ENCODE results near the gene CCM2. TPM values are rescaled to one million over a fixed set of nuclear protein-coding genes. Genes with fewer than 3 reads are reported as not detected.
A peak's percentile ranks its signal among the peaks of the same experiment; 100 is the strongest.

Gene CCM2
- total RNA-seq, 1 donor from 2014 or later, result 28.7 TPM

DNA sequence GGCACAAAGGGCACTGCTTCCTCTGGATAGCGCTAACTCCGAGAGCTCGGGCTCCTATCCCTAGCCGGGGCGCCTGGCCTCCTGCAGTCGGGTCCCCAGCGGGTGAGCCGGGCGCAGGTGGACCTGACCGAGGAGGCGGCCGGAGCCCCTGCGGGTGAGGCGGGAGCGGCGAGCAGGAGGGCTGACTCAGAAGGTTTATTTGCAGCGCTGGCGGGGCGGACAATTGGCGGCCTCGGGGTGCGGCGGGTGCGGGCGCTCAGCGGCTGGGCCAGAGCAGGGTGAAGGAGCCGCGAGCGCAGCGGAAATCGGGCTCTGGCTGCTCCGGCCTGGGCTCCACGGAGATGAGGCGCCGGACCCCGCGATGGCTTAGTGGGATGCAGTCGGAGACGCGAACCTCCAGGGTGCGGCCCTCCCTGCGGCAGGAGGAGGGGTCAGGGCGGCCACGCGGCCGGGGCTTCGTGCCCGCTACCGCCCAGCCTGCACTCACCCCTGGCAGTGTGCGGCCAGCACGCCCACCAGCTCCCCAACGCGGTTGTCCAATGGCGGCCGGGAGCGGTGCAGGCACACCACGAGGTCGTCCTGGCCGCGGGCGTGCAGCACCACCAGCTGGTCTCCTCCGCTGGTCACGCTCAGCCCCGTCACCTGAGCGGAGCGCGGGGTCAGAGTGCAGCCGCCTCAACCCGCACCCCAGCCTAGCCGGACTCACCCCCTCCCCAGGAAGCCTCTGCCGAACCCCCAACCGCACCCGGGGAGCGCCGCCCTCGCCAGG is 37.3 kb upstream of the CCM2 start:
- peak overlapping the region; percentile 38 to 71 (median 51) for H3K9ac ChIP-seq (ENCODE audit: low read depth in 1 of 3, low read length in 3 of 3)
- no peaks in the 10 kb centered on the region for H3K36me3 ChIP-seq (ENCODE audit: control insufficient read depth in 3 of 3, insufficient read depth in 3 of 3, low read length in 3 of 3)
- H3K27ac ChIP-seq (ENCODE audit: low read depth, low read length), result no peak overlapping the region
- H3K4me3 ChIP-seq (ENCODE audit: low read length in 3 of 3), result peak overlapping the region; percentile 38 to 68 (median 58)
- H3K9me3 ChIP-seq (ENCODE audit: control insufficient read depth in 3 of 3, low read length in 3 of 3), result no peaks in the 10 kb centered on the region
- peaks cover 0 to 11% (median 7%) of the 10 kb centered on the region in 3 donors for H3K4me1 ChIP-seq (ENCODE audit: control insufficient read depth in 3 of 3, insufficient read depth in 3 of 3, low read length in 3 of 3)
- H3K27me3 ChIP-seq (ENCODE audit: control insufficient read depth in 3 of 3, insufficient read depth in 3 of 3, low read length in 3 of 3), result peaks cover 4 to 19% (median 16%) of the 10 kb centered on the region in 3 donors

GRCh38 chr7:44963364-44964290 is 36.4 kb upstream of the CCM2 start:
- Histone ChIP-seq H3K36me3 (ENCODE audit: control insufficient read depth in 3 of 3, insufficient read depth in 3 of 3, low read length in 3 of 3) (no peaks in the 10 kb centered on the region), H3K4me3 (ENCODE audit: low read length in 3 of 3) (no peak overlapping the region), H3K27ac (ENCODE audit: low read depth, low read length) (no peak overlapping the region), H3K4me1 (ENCODE audit: control insufficient read depth in 3 of 3, insufficient read depth in 3 of 3, low read length in 3 of 3) (peaks cover 0 to 11% (median 7%) of the 10 kb centered on the region in 3 donors), H3K9me3 (ENCODE audit: control insufficient read depth in 3 of 3, low read length in 3 of 3) (no peaks in the 10 kb centered on the region), H3K9ac (ENCODE audit: low read depth in 1 of 3, low read length in 3 of 3) (no peak overlapping the region), H3K27me3 (ENCODE audit: control insufficient read depth in 3 of 3, insufficient read depth in 3 of 3, low read length in 3 of 3) (peaks cover 4 to 19% (median 16%) of the 10 kb centered on the region in 3 donors)

DNA sequence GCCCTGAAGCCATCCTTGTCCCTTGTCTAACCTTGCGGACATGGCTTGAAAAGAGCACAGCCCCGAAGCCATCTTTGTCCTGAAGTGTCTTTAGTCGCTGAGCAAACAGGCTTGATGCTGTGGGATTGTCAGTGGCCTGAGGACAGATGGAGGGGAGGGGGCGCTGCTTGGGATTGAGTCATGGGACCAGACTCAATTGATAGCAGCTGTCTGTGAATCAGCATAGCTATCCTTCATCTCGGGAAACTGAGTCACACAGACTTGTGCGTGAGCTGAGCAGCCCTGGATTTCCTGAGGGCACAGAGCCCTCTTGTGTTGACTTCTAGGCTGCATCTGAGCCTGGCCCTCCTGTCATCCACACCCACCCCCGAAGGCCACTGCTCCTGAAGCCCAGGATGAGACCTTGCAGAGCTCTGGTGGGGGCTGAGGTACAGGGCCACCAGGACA is 35.6 kb upstream of the CCM2 start:
- Histone ChIP-seq H3K27ac (ENCODE audit: low read depth, low read length) (no peak overlapping the region), H3K9ac (ENCODE audit: low read depth in 1 of 3, low read length in 3 of 3) (no peak overlapping the region), H3K36me3 (ENCODE audit: control insufficient read depth in 3 of 3, insufficient read depth in 3 of 3, low read length in 3 of 3) (no peaks in the 10 kb centered on the region)

DNA sequence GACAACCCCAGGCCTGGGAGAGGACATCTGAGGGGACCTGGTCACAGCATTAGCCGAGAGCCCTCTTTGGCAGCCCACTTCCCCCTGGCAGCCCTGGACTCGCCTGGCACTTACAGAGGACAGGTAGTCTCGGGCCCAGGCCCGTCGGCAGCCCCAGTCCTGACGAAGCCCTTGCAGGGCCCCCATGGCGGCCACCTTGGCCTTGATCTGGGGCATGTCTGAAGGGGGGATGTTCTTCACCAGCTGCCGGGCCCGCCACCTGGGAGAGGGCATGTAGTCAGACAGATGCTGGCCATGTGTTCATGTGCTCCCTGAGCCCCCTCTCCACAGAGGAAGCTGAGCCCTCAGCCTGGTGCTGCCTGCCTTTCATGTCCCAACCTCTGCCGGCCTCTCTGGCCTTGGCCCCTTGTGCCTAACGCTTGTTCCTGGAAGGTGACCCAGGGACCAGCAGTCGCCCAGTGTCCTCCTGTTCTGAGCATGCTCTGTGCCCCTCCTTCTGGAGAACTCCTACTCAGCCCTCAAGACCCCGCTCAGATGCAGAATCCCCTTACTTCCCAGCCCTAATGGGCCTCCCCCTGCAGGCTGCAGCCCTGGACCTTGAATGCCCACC is 35.1 kb upstream of the CCM2 start:
- Histone ChIP-seq H3K27me3 (ENCODE audit: control insufficient read depth in 3 of 3, insufficient read depth in 3 of 3, low read length in 3 of 3) (peaks cover 4 to 14% (median 8%) of the 10 kb centered on the region in 3 donors), H3K27ac (ENCODE audit: low read depth, low read length) (no peak overlapping the region), H3K9ac (ENCODE audit: low read depth in 1 of 3, low read length in 3 of 3) (no peak overlapping the region), H3K36me3 (ENCODE audit: control insufficient read depth in 3 of 3, insufficient read depth in 3 of 3, low read length in 3 of 3) (no peaks in the 10 kb centered on the region), H3K4me1 (ENCODE audit: control insufficient read depth in 3 of 3, insufficient read depth in 3 of 3, low read length in 3 of 3) (peaks cover 0 to 11% (median 7%) of the 10 kb centered on the region in 3 donors), H3K9me3 (ENCODE audit: control insufficient read depth in 3 of 3, low read length in 3 of 3) (no peaks in the 10 kb centered on the region), H3K4me3 (ENCODE audit: low read length in 3 of 3) (no peak overlapping the region)

More for the DNA sequence above, 35.6 kb upstream of the CCM2 start:
- H3K27me3 ChIP-seq (ENCODE audit: control insufficient read depth in 3 of 3, insufficient read depth in 3 of 3, low read length in 3 of 3), result peaks cover 4 to 19% (median 14%) of the 10 kb centered on the region in 3 donors
- H3K9me3 ChIP-seq (ENCODE audit: control insufficient read depth in 3 of 3, low read length in 3 of 3), result no peaks in the 10 kb centered on the region
- H3K4me1 ChIP-seq (ENCODE audit: control insufficient read depth in 3 of 3, insufficient read depth in 3 of 3, low read length in 3 of 3), result peaks cover 0 to 11% (median 7%) of the 10 kb centered on the region in 3 donors
- H3K4me3 ChIP-seq (ENCODE audit: low read length in 3 of 3), result no peak overlapping the region

- H3K9me3 ChIP-seq (ENCODE audit: control insufficient read depth in 3 of 3, low read length in 3 of 3), result no peaks in the 10 kb centered on the region
- H3K27ac ChIP-seq (ENCODE audit: low read depth, low read length), result no peak overlapping the region
- no peak overlapping the region for H3K9ac ChIP-seq (ENCODE audit: low read depth in 1 of 3, low read length in 3 of 3)
- no peaks in the 10 kb centered on the region for H3K36me3 ChIP-seq (ENCODE audit: control insufficient read depth in 3 of 3, insufficient read depth in 3 of 3, low read length in 3 of 3)
- H3K4me3 ChIP-seq (ENCODE audit: low read length in 3 of 3), result no peak overlapping the region
- peaks cover 4 to 12% (median 5%) of the 10 kb centered on the region in 3 donors for H3K27me3 ChIP-seq (ENCODE audit: control insufficient read depth in 3 of 3, insufficient read depth in 3 of 3, low read length in 3 of 3)
- peaks cover 0 to 11% (median 7%) of the 10 kb centered on the region in 3 donors for H3K4me1 ChIP-seq (ENCODE audit: control insufficient read depth in 3 of 3, insufficient read depth in 3 of 3, low read length in 3 of 3)
These were observed 34.5 kb upstream of the CCM2 start for GRCh38 chr7:44965441-44965903.

- Histone ChIP-seq H3K36me3 (ENCODE audit: control insufficient read depth in 3 of 3, insufficient read depth in 3 of 3, low read length in 3 of 3) (no peaks in the 10 kb centered on the region), H3K4me1 (ENCODE audit: control insufficient read depth in 3 of 3, insufficient read depth in 3 of 3, low read length in 3 of 3) (peaks cover 0 to 11% (median 7%) of the 10 kb centered on the region in 3 donors), H3K27ac (ENCODE audit: low read depth, low read length) (no peak overlapping the region), H3K9me3 (ENCODE audit: control insufficient read depth in 3 of 3, low read length in 3 of 3) (no peaks in the 10 kb centered on the region), H3K27me3 (ENCODE audit: control insufficient read depth in 3 of 3, insufficient read depth in 3 of 3, low read length in 3 of 3) (peaks cover 4 to 12% (median 5%) of the 10 kb centered on the region in 3 donors), H3K4me3 (ENCODE audit: low read length in 3 of 3) (no peak overlapping the region), H3K9ac (ENCODE audit: low read depth in 1 of 3, low read length in 3 of 3) (no peak overlapping the region)
These were observed 33.9 kb upstream of the CCM2 start for GRCh38 chr7:44965937-44966730.

GRCh38 chr7:44966731-44967538 is 33.1 kb upstream of the CCM2 start:
- Histone ChIP-seq H3K9ac (ENCODE audit: low read depth in 1 of 3, low read length in 3 of 3) (no peak overlapping the region), H3K27me3 (ENCODE audit: control insufficient read depth in 3 of 3, insufficient read depth in 3 of 3, low read length in 3 of 3) (peaks cover 3 to 10% (median 5%) of the 10 kb centered on the region in 3 donors), H3K27ac (ENCODE audit: low read depth, low read length) (no peak overlapping the region), H3K36me3 (ENCODE audit: control insufficient read depth in 3 of 3, insufficient read depth in 3 of 3, low read length in 3 of 3) (no peaks in the 10 kb centered on the region), H3K4me3 (ENCODE audit: low read length in 3 of 3) (no peak overlapping the region), H3K9me3 (ENCODE audit: control insufficient read depth in 3 of 3, low read length in 3 of 3) (no peaks in the 10 kb centered on the region), H3K4me1 (ENCODE audit: control insufficient read depth in 3 of 3, insufficient read depth in 3 of 3, low read length in 3 of 3) (peaks cover 0 to 11% (median 7%) of the 10 kb centered on the region in 3 donors)

DNA sequence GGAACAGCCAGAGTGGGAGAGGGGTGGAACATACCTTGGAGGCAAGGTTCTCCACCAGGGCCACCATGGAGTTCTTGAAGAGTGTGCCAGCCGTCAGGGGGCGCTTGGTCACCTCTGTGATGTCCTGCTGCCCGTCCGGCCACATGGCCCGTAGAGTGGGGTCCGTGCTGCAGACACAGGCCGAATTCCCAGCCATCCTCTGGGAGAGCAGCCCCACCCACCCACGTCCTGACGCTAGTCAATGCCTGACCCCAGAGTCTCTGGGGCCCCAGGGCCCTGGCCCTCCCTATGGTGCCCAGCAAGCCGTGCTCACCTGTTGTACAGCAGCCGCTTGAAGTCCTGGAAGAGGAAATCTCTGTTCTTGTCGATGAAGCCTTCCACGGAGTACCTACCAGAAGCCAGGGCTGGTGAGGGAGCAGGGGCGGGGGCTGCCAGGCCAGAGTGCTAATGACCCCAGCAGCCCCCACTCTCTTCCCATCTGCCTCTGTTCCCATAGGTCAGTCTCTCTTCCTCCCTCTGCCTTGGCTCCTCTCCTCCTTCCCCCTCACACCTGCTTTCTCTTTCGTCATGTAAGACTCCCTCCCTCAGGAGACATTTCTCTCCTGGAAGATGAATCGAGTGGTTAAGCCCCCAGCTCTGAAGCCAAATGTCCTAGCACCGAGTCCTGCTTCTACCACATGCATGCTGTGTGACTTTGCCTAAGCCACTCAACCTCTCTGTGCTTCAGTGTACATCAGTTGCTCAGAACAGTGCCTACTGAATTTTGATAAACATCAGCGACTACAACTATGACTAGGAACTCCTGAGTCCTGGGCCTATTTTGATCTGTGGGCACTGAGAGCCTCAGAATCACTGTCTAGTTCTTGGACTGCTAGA is 32.2 kb upstream of the CCM2 start:
- Histone ChIP-seq H3K27ac (ENCODE audit: low read depth, low read length) (no peak overlapping the region), H3K9me3 (ENCODE audit: control insufficient read depth in 3 of 3, low read length in 3 of 3) (no peaks in the 10 kb centered on the region), H3K27me3 (ENCODE audit: control insufficient read depth in 3 of 3, insufficient read depth in 3 of 3, low read length in 3 of 3) (peaks cover 0 to 1% (median 0%) of the 10 kb centered on the region in 3 donors), H3K4me1 (ENCODE audit: control insufficient read depth in 3 of 3, insufficient read depth in 3 of 3, low read length in 3 of 3) (peaks cover 0 to 2% (median 1%) of the 10 kb centered on the region in 3 donors), H3K4me3 (ENCODE audit: low read length in 3 of 3) (no peak overlapping the region), H3K9ac (ENCODE audit: low read depth in 1 of 3, low read length in 3 of 3) (no peak overlapping the region), H3K36me3 (ENCODE audit: control insufficient read depth in 3 of 3, insufficient read depth in 3 of 3, low read length in 3 of 3) (no peaks in the 10 kb centered on the region)

Measured in skeletal muscle tissue (tissue), 4 donors.